GM19324 (cell line): ENCODE measurements around the gene LCP2.

Source experiments
- ATAC-seq: cut with Tn5 transposase; IDR thresholded peaks from one replicate; pipeline ENCODE4 v1.9.1; 2021; ENCODE audit warnings: mild to moderate bottlenecking, moderate library complexity; ENCODE audit not compliant: unreplicated experiment, low FRiP score

Gene LCP2

GRCh38 chr5:170300361-170301013, 2.9 kb upstream of the LCP2 start:
- no peak for ATAC-seq

- peak; percentile 48 for ATAC-seq
These were observed 515 bp downstream of the LCP2 start for GRCh38 chr5:170296935-170297588.

DNA sequence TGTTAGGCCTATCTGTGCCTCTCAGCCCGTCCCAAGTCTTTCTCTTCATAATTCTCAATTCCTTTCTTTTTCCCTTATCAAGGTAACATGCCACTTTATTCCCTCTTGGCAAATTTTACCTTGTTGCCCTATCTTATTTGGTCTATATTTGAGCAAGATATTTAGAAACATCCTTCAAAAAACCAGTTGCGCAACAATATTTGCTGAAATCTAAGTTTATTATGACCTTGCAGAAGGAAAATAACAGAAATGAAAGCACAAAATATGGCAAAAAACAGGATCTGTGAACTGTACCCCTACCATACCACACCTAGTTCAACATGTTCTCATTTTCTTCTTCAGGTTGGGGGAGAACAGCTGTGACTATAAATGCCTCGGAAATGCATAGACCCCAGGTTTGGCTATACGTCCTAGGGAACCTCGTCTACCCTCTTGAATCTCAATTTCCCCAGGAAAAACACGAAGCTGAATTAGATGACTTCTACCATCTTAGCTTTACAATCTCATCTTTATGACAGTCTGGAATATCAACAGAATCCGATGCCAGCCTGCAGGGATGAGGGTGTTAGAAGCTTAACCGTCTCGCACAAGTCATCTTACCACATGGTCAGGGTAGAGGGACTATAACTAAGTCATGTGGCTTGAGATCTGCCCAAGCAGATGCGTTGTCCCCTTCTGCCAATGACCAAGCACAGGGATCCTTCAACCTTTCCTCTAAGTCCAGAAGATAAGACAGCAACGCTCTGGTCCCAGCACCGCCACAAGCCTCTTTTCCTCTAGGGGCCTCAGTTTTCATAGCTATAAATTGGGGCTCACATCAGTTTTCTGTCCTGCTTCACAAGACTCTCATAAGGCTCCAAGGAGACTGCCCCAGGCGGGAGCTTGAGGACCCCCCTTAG, 1.3 kb downstream of the LCP2 start:
- no peak for ATAC-seq

- ATAC-seq: no peak
These were observed 3.0 kb downstream of the LCP2 start for GRCh38 chr5:170294556-170294955.

DNA sequence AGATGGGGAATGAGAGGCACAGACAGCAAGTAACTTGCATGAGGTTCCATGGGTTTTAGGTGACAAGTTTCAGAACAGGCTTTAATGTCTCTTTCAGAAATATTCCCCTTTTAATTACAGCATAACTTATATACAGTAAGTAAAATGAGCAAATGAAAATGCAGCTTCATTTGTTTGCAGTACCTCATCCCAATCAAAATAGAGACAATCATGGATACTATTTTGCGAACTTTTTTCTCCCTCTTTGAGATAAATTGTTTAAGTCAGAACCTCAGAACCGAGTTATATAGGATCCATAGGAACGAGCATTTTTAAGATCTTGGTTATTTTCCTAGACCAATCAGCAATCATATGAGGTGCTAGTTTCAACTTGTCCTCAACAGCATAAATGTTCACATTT, 3.5 kb downstream of the LCP2 start:
- no peak for ATAC-seq

- ATAC-seq: peak; percentile 78
These were observed 4.3 kb downstream of the LCP2 start for GRCh38 chr5:170293273-170293672.

- ATAC-seq: no peak
These were observed 5.1 kb downstream of the LCP2 start for GRCh38 chr5:170292179-170293104.

DNA sequence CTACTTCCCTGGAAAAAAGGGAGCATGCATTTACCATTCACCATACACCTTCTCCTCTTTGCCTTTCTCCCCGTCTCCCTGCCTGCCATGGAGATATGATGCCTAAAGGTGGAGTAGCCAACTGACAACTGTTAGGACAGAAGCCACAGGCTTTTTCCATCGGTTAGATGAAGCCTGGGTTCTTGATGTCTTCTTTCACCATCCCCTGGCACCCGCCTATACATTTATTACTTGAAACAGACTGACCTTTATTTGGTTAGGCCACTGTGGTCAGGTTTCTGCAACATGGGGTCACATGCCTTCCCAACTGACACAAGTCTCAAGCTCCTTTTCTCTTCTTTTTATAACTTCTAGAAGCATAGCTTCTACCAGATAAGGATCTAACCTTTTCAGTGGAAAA, 7.1 kb downstream of the LCP2 start:
- no peak for ATAC-seq

- no peak for ATAC-seq
These were observed 7.8 kb downstream of the LCP2 start for GRCh38 chr5:170289764-170290163.

DNA sequence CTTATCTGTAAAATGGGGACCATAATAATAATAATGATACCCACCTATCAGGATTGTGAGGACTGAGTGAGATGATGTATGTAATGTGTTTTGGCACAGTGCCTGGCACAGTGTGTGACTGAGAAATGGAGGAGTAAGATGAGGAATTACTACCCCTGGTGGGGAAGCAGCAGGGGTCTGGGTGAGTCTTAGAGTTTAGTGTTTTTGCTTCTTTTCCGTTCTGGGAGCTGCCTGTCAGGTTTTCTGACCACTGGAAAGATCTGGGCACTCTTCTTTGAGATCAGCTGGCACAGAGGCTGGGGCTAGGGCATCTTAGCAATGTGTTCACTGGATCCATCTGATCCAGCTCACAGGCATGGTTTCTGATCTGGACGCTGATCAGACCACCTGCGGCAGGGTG, 8.5 kb downstream of the LCP2 start:
- ATAC-seq: no peak

- no peak for ATAC-seq
These were observed 9.0 kb downstream of the LCP2 start for GRCh38 chr5:170288551-170288950.

DNA sequence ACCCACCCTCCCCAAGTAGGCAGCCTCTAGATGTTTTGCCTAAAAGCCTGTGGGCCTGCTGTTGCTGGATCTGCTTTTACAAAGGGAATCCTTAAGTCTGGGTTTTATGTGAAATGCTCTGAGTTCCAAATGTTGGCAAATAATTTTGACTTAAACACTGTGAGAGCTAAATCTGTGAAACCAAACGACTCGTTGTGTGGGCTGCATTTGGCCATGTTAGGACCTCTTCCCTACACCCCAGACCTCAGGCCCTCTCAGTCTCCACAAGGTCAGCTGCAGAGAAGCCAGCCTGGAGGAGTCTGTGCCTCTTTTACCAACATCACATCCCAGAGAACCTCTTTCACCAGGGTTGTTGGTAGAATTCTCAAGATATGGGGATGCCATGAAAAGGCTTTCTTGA, 9.4 kb downstream of the LCP2 start:
- ATAC-seq: no peak

DNA sequence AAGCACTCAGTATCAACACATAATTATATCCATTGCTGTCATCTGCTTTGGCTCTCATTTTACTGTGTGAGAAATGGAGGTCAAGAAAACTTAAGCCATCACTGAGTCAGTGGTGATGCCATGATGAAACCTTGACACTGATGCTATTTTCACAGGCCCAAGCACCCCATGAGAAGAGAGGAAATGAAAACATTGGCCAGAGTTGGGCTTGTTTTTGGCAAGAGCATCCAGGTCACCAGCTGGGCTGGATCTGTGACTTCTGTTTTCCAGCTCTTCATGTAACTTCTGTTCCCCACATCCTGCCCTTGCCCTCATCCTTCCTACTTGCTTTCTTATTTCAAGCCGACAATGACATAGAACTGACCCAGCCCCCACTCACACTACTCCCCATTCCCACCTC, 10.0 kb downstream of the LCP2 start:
- no peak for ATAC-seq

GRCh38 chr5:170286386-170286925, 11.1 kb downstream of the LCP2 start:
- no peak for ATAC-seq

DNA sequence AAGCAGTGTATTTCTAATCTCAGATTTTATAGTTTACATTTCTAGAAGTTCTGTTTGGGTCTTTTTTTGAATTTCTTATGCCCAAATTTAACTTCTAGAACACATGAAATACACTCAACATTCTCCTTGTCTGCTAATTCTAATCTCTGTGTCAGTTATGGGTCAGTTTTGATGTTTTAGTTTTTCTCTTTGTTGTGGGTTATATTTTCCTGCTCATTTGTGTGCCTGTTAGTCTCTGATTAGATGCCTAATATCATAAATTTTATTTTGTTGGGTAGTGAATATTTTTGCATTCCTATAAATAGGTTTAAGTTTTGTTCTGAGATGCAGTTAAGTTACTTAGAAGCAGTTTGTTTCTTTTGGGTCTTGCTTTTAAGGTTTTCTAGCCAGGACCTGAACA, 12.4 kb downstream of the LCP2 start:
- no peak for ATAC-seq

GRCh38 chr5:170284231-170284630, 13.3 kb downstream of the LCP2 start:
- no peak for ATAC-seq

GRCh38 chr5:170283296-170283695, 14.3 kb downstream of the LCP2 start:
- no peak for ATAC-seq

DNA sequence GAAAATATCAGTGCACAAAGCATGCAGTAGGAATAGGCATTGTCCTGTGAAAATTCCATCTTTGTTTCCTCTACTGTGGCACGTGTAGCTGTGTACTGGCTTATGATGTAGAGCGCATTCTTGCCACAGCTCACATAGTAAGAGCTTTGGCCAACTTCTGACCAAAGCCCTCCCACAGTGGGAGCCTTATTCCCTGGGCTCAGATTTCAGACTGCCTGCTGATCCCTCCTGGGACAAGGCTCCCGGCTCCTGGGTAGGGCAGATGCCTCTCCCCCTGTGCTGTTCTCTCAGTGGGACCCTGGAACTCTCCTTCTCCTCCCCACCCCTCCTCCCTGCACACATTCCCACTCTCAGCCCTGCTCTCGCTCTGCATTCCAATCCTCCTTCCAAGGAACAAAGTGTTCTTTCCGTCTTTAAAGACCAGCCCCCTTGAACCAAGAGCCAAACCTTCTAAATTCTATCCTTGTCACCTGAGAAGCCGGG, 17.5 kb downstream of the LCP2 start:
- no peak for ATAC-seq

DNA sequence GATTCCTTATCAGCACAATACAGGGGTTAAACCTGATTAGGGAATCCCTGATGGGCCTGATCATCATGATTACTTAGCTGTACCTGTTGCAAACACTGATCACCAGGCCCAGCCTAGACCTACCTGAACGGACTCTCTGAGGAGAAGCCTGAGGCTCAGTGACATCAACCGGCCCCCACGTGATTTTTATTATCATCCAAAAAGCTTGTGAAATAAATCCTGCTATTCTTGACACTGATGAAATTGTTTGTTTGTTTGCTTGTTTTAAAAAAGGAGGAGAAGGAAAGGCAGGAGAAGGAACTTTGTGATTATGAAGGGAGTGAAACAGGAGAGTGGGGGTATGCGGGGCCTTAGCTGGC, 18.1 kb downstream of the LCP2 start:
- ATAC-seq: no peak
